ENCODE results near the gene FOXD2.

- TF ChIP-seq ARNT (IDR thresholded peaks at IDR 0.05) = no peak
- TF ChIP-seq BHLHE40 (IDR thresholded peaks at IDR 0.05; ENCODE audit: borderline replicate concordance) = no peak
- TF ChIP-seq FOXM1 (IDR thresholded peaks at IDR 0.05; ENCODE audit: borderline replicate concordance) = no peak
- TF ChIP-seq SP1 (IDR thresholded peaks at IDR 0.05) = no peak
- no peak for TF ChIP-seq ELF4 (IDR thresholded peaks at IDR 0.05)
- no peak for TF ChIP-seq L3MBTL2 (conservative IDR thresholded peaks at IDR 0.05)
- TF ChIP-seq SUZ12 (IDR thresholded peaks at IDR 0.05) = no peak
- no peak for TF ChIP-seq PKNOX1 (IDR thresholded peaks at IDR 0.05)
- no peak for TF ChIP-seq FOXA1 (IDR thresholded peaks at IDR 0.05)
- TF ChIP-seq LEF1 (IDR thresholded peaks at IDR 0.05; ENCODE audit: borderline replicate concordance) = no peak
- TF ChIP-seq NFRKB (IDR thresholded peaks at IDR 0.05) = no peak
- no peak for TF ChIP-seq TARDBP (IDR thresholded peaks at IDR 0.05)
These were observed 5.9 kb downstream of the FOXD2 start for GRCh38 chr1:47443530-47444296.

Measured in HEK293T (cell line).